Spinal cord (tissue), 10 donors: ENCODE measurements around the gene E2F6. TPM values are rescaled to one million over a fixed set of nuclear protein-coding genes. Genes with fewer than 3 reads are reported as not detected.

Source experiments
- DNase-seq, 6 donors: peaks; one replicate each; pipeline versions ENCODE4 v3.0.0 to v3.0.0-alpha.2; 2013 to 2015; ENCODE audit warnings: low spot score in 6 of 6, low read depth in 4 of 6
- H3K27ac ChIP-seq: one replicate; pipeline ENCODE4 v1.5.1; 2013; ENCODE audit warnings: low read depth, low read length, control low read depth
- H3K27me3 ChIP-seq: one replicate; pipeline ENCODE4 v1.6.1; 2013; ENCODE audit warnings: low read length; ENCODE audit not compliant: control insufficient read depth, insufficient read depth
- H3K36me3 ChIP-seq: one replicate; pipeline ENCODE4 v1.6.1; 2013; ENCODE audit warnings: low read length; ENCODE audit not compliant: control insufficient read depth, insufficient read depth
- H3K4me1 ChIP-seq: one replicate; pipeline ENCODE4 v1.6.1; 2013; ENCODE audit warnings: low read length; ENCODE audit not compliant: control insufficient read depth, insufficient read depth
- H3K4me3 ChIP-seq: one replicate; pipeline ENCODE4 v1.5.1; 2013; ENCODE audit warnings: low read depth, low read length, control low read depth
- H3K9me3 ChIP-seq: one replicate; pipeline ENCODE4 v1.6.1; 2013; ENCODE audit warnings: low read length; ENCODE audit not compliant: control insufficient read depth, insufficient read depth
- WGBS: methylation state at CpG from one replicate; pipeline ENCODE4 v1.1.5; 2013; ENCODE audit warnings: missing lambda C conversion rate; ENCODE audit not compliant: insufficient coverage; 5-methylcytosine and 5-hydroxymethylcytosine counted together
- polyA plus RNA-seq, 2 donors: library from polyadenylated mRNA; unstranded; fragments of 120-200 nt; gene quantifications; one replicate each; pipeline ENCODE4 v1.2.1, GENCODE V29; 2013; ENCODE audit not compliant: insufficient read length in 2 of 2
- total RNA-seq, 2 donors: library from RNA; depleted of rRNA in 1 of 2; stranded (reverse); fragments of 120-200 nt in 1 of 2; fragments of >200 nt in 1 of 2; gene quantifications; one replicate each; pipeline versions ENCODE4 v1.2.3 to v1.2.4, GENCODE V29; 2013 to 2014
- donor health status: healthy.

Gene E2F6
- total and polyA plus RNA-seq, 4 donors: 13.7 to 20.0 (median 17.5) TPM

GRCh38 chr2:11404376-11405073, 61.4 kb downstream of the E2F6 start:
- H3K36me3 ChIP-seq: no peaks in the 10 kb centered on the region
- H3K4me3 ChIP-seq: no peak overlapping the region
- H3K4me1 ChIP-seq: no peaks in the 10 kb centered on the region
- no peak for DNase-seq
- no peaks in the 10 kb centered on the region for H3K27me3 ChIP-seq
- H3K27ac ChIP-seq: no peak overlapping the region
- H3K9me3 ChIP-seq: no peaks in the 10 kb centered on the region
- WGBS: 83% methylated on average over 2 of the region's 7 CpGs

- 100% methylated on average over 1 of the region's 9 CpGs for whole genome bisulfite sequencing
- no peaks in the 10 kb centered on the region for H3K27me3 ChIP-seq
- H3K4me1 ChIP-seq: no peaks in the 10 kb centered on the region
- H3K9me3 ChIP-seq: no peaks in the 10 kb centered on the region
- H3K36me3 ChIP-seq: no peaks in the 10 kb centered on the region
- no peak overlapping the region for H3K27ac ChIP-seq
- no peak for DNase-seq
- H3K4me3 ChIP-seq: no peak overlapping the region
Measured at GRCh38 chr2:11402436-11402835, 63.5 kb downstream of the E2F6 start.

GRCh38 chr2:11399438-11399762, 66.6 kb downstream of the E2F6 start:
- WGBS: 83% methylated on average over 1 of the region's 7 CpGs
- no peak for DNase-seq
- Histone ChIP-seq H3K4me3 (no peak overlapping the region), H3K9me3 (no peaks in the 10 kb centered on the region), H3K4me1 (peaks cover 15% of the 10 kb centered on the region), H3K36me3 (no peaks in the 10 kb centered on the region), H3K27me3 (no peaks in the 10 kb centered on the region), H3K27ac (no peak overlapping the region)

- peaks cover 16% of the 10 kb centered on the region for H3K4me1 ChIP-seq
- no peaks in the 10 kb centered on the region for H3K36me3 ChIP-seq
- H3K27ac ChIP-seq: no peak overlapping the region
- no peaks in the 10 kb centered on the region for H3K9me3 ChIP-seq
- 78% methylated on average over 9 of the region's 16 CpGs for WGBS
- no peak overlapping the region for H3K4me3 ChIP-seq
- no peak for DNase-seq
- H3K27me3 ChIP-seq: no peaks in the 10 kb centered on the region
Measured at GRCh38 chr2:11398750-11399437, 67.1 kb downstream of the E2F6 start.

- no CpG with 5 or more reads among the region's 2 CpGs for WGBS
- no peak overlapping the region for H3K27ac ChIP-seq
- no peaks in the 10 kb centered on the region for H3K36me3 ChIP-seq
- no peak for DNase-seq
- H3K4me1 ChIP-seq: peaks cover 21% of the 10 kb centered on the region
- H3K4me3 ChIP-seq: no peak overlapping the region
- H3K27me3 ChIP-seq: no peaks in the 10 kb centered on the region
- H3K9me3 ChIP-seq: no peaks in the 10 kb centered on the region
Measured at GRCh38 chr2:11397513-11397912, 68.4 kb downstream of the E2F6 start.

- peak in 2 of 6 donors; percentile 55 to 67 for DNase-seq
- H3K27me3 ChIP-seq: no peaks in the 10 kb centered on the region
- no peaks in the 10 kb centered on the region for H3K9me3 ChIP-seq
- 67% methylated on average over 7 of the region's 15 CpGs for WGBS
- H3K4me1 ChIP-seq: peaks cover 27% of the 10 kb centered on the region
- no peak overlapping the region for H3K4me3 ChIP-seq
- no peak overlapping the region for H3K27ac ChIP-seq
- H3K36me3 ChIP-seq: no peaks in the 10 kb centered on the region
Measured at GRCh38 chr2:11396467-11397445, 69.2 kb downstream of the E2F6 start.

DNA sequence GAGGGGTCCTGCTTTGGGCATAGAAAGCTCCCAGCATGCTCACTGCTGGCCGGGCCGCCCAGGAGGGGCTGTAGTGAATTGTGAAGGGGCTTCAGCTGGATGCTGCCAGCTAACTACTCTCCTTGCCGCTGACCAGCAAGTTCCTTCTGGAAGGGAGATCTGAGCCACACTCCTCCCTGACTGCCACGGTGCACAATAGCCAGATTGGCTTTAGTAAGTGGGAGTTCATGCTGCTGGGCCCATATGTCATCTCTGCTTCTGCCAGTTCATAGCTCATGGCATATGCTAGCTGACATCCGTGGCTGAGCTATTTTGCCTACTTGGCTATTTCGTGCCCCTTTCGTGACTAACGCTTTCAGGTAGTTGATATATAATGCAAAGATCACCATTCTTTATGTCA, 69.9 kb downstream of the E2F6 start:
- no peak overlapping the region for H3K4me3 ChIP-seq
- no peak overlapping the region for H3K27ac ChIP-seq
- H3K27me3 ChIP-seq: no peaks in the 10 kb centered on the region
- H3K9me3 ChIP-seq: no peaks in the 10 kb centered on the region
- DNase-seq: peak in 2 of 6 donors; percentile 49 to 73
- peaks cover 35% of the 10 kb centered on the region for H3K4me1 ChIP-seq
- WGBS: 78% methylated on average over 4 of the region's 8 CpGs
- H3K36me3 ChIP-seq: no peaks in the 10 kb centered on the region

- no peak overlapping the region for H3K4me3 ChIP-seq
- WGBS: 69% methylated on average over 9 of the region's 11 CpGs
- DNase-seq: no peak
- H3K36me3 ChIP-seq: no peaks in the 10 kb centered on the region
- no peak overlapping the region for H3K27ac ChIP-seq
- no peaks in the 10 kb centered on the region for H3K27me3 ChIP-seq
- no peaks in the 10 kb centered on the region for H3K9me3 ChIP-seq
- H3K4me1 ChIP-seq: peaks cover 41% of the 10 kb centered on the region
Measured at GRCh38 chr2:11395389-11395788, 70.6 kb downstream of the E2F6 start.
